22Rv1 (cell line): ENCODE results near the gene SNED1.

Experiments
- H3K27ac ChIP-seq: fragments of 450-650 bp; 2 replicates; pipeline ENCODE4 v1.5.1; 2017
- CTCF ChIP-seq: fragments of 450-650 bp; IDR thresholded peaks from 2 replicates; pipeline ENCODE4 v1.5.1; 2017; ENCODE audit warnings: mild to moderate bottlenecking
- ZFX ChIP-seq: fragments of 450-650 bp; IDR thresholded peaks from 2 replicates; pipeline ENCODE4 v1.6.1; 2017; ENCODE audit warnings: antibody characterized with exemption, borderline replicate concordance

Gene SNED1

GRCh38 chr2:240962300-240963064 lies 35.9 kb upstream of the SNED1 start:
- H3K27ac ChIP-seq = no peak overlapping the region
- TF ChIP-seq ZFX (no peak), CTCF (no peak)

- TF ChIP-seq CTCF (no peak), ZFX (no peak)
- H3K27ac ChIP-seq = no peak overlapping the region
Observed at GRCh38 chr2:240963065-240963867, 35.2 kb upstream of the SNED1 start.

GRCh38 chr2:240963868-240964703 lies 34.3 kb upstream of the SNED1 start:
- H3K27ac ChIP-seq = peak overlapping the region; percentile 29; the same call in 1 of the 2 replicates
- TF ChIP-seq ZFX = no peak
- TF ChIP-seq CTCF = no peak

GRCh38 chr2:240964704-240965295 lies 33.6 kb upstream of the SNED1 start:
- TF ChIP-seq CTCF = no peak
- TF ChIP-seq ZFX = no peak
- H3K27ac ChIP-seq = peak overlapping the region; percentile 29; the same call in 1 of the 2 replicates

GRCh38 chr2:240965296-240965904 lies 33.0 kb upstream of the SNED1 start:
- H3K27ac ChIP-seq = peak overlapping the region; percentile 29; the same call in 1 of the 2 replicates
- no peak for TF ChIP-seq ZFX

GRCh38 chr2:240965905-240966456 lies 32.4 kb upstream of the SNED1 start:
- TF ChIP-seq CTCF = no peak
- no peak for TF ChIP-seq ZFX

More at GRCh38 chr2:240965905-240966456, 32.4 kb upstream of the SNED1 start:
- H3K27ac ChIP-seq = peak overlapping the region; percentile 29; the same call in 1 of the 2 replicates
